ENCODE results near the gene NTRK2. TPM values are rescaled to one million over a fixed set of nuclear protein-coding genes. Genes with fewer than 3 reads are reported as not detected.

The NTRK2 gene
- total RNA-seq, 3 donors from 2014 or later, result 1.7 to 3.5 (median 2.5) TPM

DNA sequence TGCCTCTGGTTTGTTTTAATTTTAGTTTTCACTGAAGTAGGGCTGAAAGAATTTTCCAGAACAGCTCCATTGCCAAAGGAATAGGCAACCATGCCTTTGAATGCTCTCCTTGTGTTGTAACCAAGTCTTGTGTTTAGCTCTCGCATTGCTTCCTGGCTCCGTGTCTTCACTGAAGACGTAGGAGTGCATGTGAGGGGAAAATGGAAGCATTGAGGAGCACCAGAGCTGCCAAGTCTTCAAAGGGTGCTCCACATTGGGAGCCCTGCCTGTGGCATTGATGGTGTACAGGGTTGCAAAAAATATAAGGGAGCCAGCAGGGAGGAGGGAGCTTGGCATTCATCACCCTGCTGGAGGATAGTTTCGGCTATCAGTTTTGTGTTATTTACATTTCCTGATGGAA lies 86.6 kb downstream of the NTRK2 start:
- Histone ChIP-seq H3K9me3 (no peaks in the 10 kb centered on the region), H3K4me1 (ENCODE audit: low read depth) (no peaks in the 10 kb centered on the region), H3K36me3 (ENCODE audit: low read depth) (no peaks in the 10 kb centered on the region), H3K4me3 (no peak overlapping the region)
- ATAC-seq (no peak), DNase-seq (no peak)
- TF ChIP-seq, protein P1, sequence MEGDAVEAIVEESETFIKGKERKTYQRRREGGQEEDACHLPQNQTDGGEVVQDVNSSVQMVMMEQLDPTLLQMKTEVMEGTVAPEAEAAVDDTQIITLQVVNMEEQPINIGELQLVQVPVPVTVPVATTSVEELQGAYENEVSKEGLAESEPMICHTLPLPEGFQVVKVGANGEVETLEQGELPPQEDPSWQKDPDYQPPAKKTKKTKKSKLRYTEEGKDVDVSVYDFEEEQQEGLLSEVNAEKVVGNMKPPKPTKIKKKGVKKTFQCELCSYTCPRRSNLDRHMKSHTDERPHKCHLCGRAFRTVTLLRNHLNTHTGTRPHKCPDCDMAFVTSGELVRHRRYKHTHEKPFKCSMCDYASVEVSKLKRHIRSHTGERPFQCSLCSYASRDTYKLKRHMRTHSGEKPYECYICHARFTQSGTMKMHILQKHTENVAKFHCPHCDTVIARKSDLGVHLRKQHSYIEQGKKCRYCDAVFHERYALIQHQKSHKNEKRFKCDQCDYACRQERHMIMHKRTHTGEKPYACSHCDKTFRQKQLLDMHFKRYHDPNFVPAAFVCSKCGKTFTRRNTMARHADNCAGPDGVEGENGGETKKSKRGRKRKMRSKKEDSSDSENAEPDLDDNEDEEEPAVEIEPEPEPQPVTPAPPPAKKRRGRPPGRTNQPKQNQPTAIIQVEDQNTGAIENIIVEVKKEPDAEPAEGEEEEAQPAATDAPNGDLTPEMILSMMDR (IDR thresholded peaks at IDR 0.05), result no peak
- intact Hi-C loops (cut with DNase I, micrococcal nuclease), result no loop called here

DNA sequence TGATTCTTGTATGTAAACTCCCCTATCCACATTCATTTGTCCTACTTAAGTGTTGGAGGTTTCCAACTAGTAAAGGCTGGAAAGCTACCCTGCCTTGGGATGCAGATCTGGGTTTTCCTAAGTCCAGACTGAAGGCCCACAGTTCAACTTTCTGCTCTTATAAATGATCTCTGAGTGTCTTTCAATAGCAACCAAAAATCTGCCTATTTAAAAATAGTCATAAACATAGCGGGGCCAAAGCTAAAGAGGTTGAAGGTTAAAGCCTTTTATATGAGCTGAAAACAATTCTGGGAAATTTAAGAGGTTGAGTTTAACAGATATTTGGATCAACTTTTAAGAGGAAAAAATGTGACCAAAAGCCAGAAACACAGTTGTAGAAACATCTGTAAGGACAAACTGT lies 87.2 kb downstream of the NTRK2 start:
- Histone ChIP-seq H3K4me3 (no peak overlapping the region), H3K9me3 (no peaks in the 10 kb centered on the region), H3K4me1 (ENCODE audit: low read depth) (no peaks in the 10 kb centered on the region), H3K36me3 (ENCODE audit: low read depth) (no peaks in the 10 kb centered on the region)
- DNase-seq (no peak), ATAC-seq (no peak)
- intact Hi-C loops (cut with DNase I, micrococcal nuclease), result no loop called here
- TF ChIP-seq, protein P1 (IDR thresholded peaks at IDR 0.05), result no peak

DNA sequence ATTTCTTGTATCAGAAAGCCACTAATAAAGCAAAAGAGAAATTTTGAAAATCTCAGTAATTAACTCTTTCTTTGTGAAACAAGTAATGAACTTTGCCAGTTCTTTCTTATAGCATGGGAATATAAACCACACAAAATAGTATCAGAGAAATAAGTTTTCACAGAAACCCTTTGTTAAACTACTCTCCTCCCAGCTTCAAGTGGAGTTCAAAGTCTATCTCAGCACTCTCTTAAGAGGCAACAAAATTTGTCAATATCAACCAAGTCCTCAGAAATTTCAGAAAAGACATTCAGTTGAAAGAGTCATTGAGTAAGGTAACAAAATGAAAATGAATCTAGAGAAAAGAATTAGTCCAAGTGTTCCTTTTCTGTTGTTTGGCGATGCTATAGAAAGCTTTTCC lies 89.3 kb downstream of the NTRK2 start:
- no peak for DNase-seq
- Histone ChIP-seq H3K9me3 (no peaks in the 10 kb centered on the region), H3K36me3 (ENCODE audit: low read depth) (no peaks in the 10 kb centered on the region), H3K4me1 (ENCODE audit: low read depth) (no peaks in the 10 kb centered on the region), H3K4me3 (no peak overlapping the region)
- peak; percentile 52 for ATAC-seq
- TF ChIP-seq, protein P1 (IDR thresholded peaks at IDR 0.05), result no peak
- intact Hi-C loops (cut with DNase I, micrococcal nuclease), result no loop called here

DNA sequence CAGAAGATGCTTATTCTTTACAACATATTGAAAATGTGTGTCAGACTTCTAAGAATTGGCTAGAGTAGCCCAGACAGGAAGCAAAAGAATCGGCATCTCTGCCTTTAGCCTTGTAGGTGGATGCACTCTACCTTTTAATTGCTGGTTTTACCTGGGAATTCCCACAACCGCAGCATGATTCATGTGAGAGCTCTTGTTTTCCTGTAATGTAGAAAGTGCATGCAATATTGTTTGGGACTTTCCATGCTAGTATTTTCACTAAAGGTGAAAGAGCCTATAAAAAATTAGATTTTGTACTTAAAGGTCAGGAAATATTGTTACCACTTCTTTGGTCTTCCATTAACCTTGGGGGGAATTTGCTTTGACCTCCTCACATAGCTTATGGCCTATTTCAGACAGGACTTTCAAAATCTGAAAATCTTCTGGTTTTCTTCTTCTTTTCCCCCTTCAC lies 89.8 kb downstream of the NTRK2 start:
- TF ChIP-seq, protein P1 (IDR thresholded peaks at IDR 0.05), result no peak
- H3K9me3 ChIP-seq, result no peaks in the 10 kb centered on the region
- H3K4me3 ChIP-seq, result no peak overlapping the region
- ATAC-seq (peak; percentile 89), DNase-seq (peak in 1 of 3 donors; percentile 19)
- H3K4me1 ChIP-seq (ENCODE audit: low read depth), result no peaks in the 10 kb centered on the region
- no peaks in the 10 kb centered on the region for H3K36me3 ChIP-seq (ENCODE audit: low read depth)
- intact Hi-C loops (cut with DNase I, micrococcal nuclease), result no loop called here

DNA sequence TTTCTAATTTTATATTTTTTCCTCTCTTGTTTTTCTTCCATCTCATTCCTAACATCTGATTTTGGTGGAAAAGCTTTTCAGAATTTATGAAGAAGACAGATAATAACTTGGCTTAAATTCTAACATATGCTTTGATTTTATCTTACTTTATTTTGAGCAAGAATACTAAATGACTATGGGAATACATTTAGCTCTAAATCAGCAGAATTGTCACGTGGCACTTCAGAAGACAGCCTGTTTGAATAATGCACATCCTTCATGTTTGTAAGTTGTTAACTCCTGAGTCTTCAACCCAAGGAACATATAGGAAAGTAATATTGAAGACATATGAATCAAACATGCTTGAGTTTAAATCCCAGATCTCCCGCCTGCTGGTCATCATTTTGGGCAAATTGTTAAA lies 90.3 kb downstream of the NTRK2 start:
- Histone ChIP-seq H3K4me1 (ENCODE audit: low read depth) (no peaks in the 10 kb centered on the region), H3K4me3 (no peak overlapping the region), H3K36me3 (ENCODE audit: low read depth) (no peaks in the 10 kb centered on the region), H3K9me3 (no peaks in the 10 kb centered on the region)
- intact Hi-C loops (cut with DNase I, micrococcal nuclease), result no loop called here
- DNase-seq, result no peak
- no peak for ATAC-seq
- TF ChIP-seq, protein P1 (IDR thresholded peaks at IDR 0.05), result no peak

Measured in mucosa of descending colon (tissue), 3 donors.